ENCODE results near the gene LCE7A. TPM values are rescaled to one million over a fixed set of nuclear protein-coding genes. Genes with fewer than 3 reads are reported as not detected.

The LCE7A gene
- total RNA-seq, 2 experiments from 2014 or later, result not detected

- Mint-ChIP-seq H3K9me3 (no peaks in the 10 kb centered on the region), H3K27me3 (peaks cover 3% of the 10 kb centered on the region), H3K27ac (no peak overlapping the region), H3K36me3 (no peaks in the 10 kb centered on the region), H3K4me3 (no peak overlapping the region), H3K4me1 (no peaks in the 10 kb centered on the region)
- ATAC-seq (ENCODE audit: low read depth) (peak; percentile 61), DNase-seq (peak; percentile 38)
- POLR2A ChIA-PET, result no interaction called here
These were observed 10.1 kb downstream of the LCE7A start for GRCh38 chr1:152869808-152870419.

- POLR2A ChIA-PET, result no interaction called here
- ATAC-seq (ENCODE audit: low read depth), result no peak
These were observed 11.3 kb downstream of the LCE7A start for GRCh38 chr1:152870831-152871730.

GRCh38 chr1:152871731-152872126 is 11.9 kb downstream of the LCE7A start:
- no peak for DNase-seq
- H3K27ac Mint-ChIP-seq, result no peak overlapping the region
- H3K9me3 Mint-ChIP-seq, result no peaks in the 10 kb centered on the region
- no peak for ATAC-seq (ENCODE audit: low read depth)
- H3K36me3 Mint-ChIP-seq, result no peaks in the 10 kb centered on the region
- H3K27me3 Mint-ChIP-seq, result peaks cover 3% of the 10 kb centered on the region
- no peaks in the 10 kb centered on the region for H3K4me1 Mint-ChIP-seq
- POLR2A ChIA-PET, result no interaction called here
- no peak overlapping the region for H3K4me3 Mint-ChIP-seq

More at GRCh38 chr1:152870831-152871730, 11.3 kb downstream of the LCE7A start:
- Mint-ChIP-seq H3K9me3 (no peaks in the 10 kb centered on the region), H3K4me3 (no peak overlapping the region), H3K36me3 (no peaks in the 10 kb centered on the region), H3K4me1 (no peaks in the 10 kb centered on the region), H3K27ac (no peak overlapping the region), H3K27me3 (peaks cover 3% of the 10 kb centered on the region)
- no peak for DNase-seq

- POLR2A ChIA-PET, result no interaction called here
- ATAC-seq (ENCODE audit: low read depth) (no peak), DNase-seq (no peak)
- no peak overlapping the region for H3K4me3 Mint-ChIP-seq
- H3K9me3 Mint-ChIP-seq, result no peaks in the 10 kb centered on the region
- H3K4me1 Mint-ChIP-seq, result no peaks in the 10 kb centered on the region
- peaks cover 3% of the 10 kb centered on the region for H3K27me3 Mint-ChIP-seq
- no peak overlapping the region for H3K27ac Mint-ChIP-seq
- H3K36me3 Mint-ChIP-seq, result no peaks in the 10 kb centered on the region
These were observed 13.7 kb downstream of the LCE7A start for GRCh38 chr1:152873495-152873894.

GRCh38 chr1:152876827-152877226 is 17.0 kb downstream of the LCE7A start:
- no peaks in the 10 kb centered on the region for H3K9me3 Mint-ChIP-seq
- H3K4me3 Mint-ChIP-seq, result no peak overlapping the region
- peaks cover 3% of the 10 kb centered on the region for H3K27me3 Mint-ChIP-seq
- POLR2A ChIA-PET, result no interaction called here
- H3K36me3 Mint-ChIP-seq, result no peaks in the 10 kb centered on the region
- H3K27ac Mint-ChIP-seq, result no peak overlapping the region
- no peak for DNase-seq
- no peaks in the 10 kb centered on the region for H3K4me1 Mint-ChIP-seq
- no peak for ATAC-seq (ENCODE audit: low read depth)

GRCh38 chr1:152878042-152878441 is 18.2 kb downstream of the LCE7A start, which contains the start of gene SMCP:
Gene SMCP (plus strand): TSS chr1:152878322. CDS start chr1:152884423, 6,101 bp downstream.
- Mint-ChIP-seq H3K4me3 (no peak within 1 kb of the TSS), H3K27ac (no peak within 1 kb of the TSS), H3K9me3 (no peaks in the 10 kb centered on the region), H3K4me1 (no peaks in the 10 kb centered on the region), H3K36me3 (no peaks in the 10 kb centered on the region), H3K27me3 (peaks cover 3% of the 10 kb centered on the region)
- no peak for ATAC-seq (ENCODE audit: low read depth)
- POLR2A ChIA-PET, result no interaction called here
- no peak for DNase-seq

GRCh38 chr1:152879559-152880198 is 19.9 kb downstream of the LCE7A start:
- peaks cover under 1% of the 10 kb centered on the region for H3K27me3 Mint-ChIP-seq
- DNase-seq, result no peak
- no peak overlapping the region for H3K4me3 Mint-ChIP-seq
- no peak overlapping the region for H3K27ac Mint-ChIP-seq
- no peaks in the 10 kb centered on the region for H3K36me3 Mint-ChIP-seq
- no peaks in the 10 kb centered on the region for H3K4me1 Mint-ChIP-seq
- POLR2A ChIA-PET, result no interaction called here
- H3K9me3 Mint-ChIP-seq, result no peaks in the 10 kb centered on the region
- ATAC-seq (ENCODE audit: low read depth), result no peak

GRCh38 chr1:152880316-152880715 is 20.5 kb downstream of the LCE7A start:
- POLR2A ChIA-PET, result no interaction called here
- no peak overlapping the region for H3K27ac Mint-ChIP-seq
- no peaks in the 10 kb centered on the region for H3K9me3 Mint-ChIP-seq

GRCh38 chr1:152880907-152881306 is 21.1 kb downstream of the LCE7A start:
- H3K27ac Mint-ChIP-seq, result no peak overlapping the region
- no peak for DNase-seq
- no peaks in the 10 kb centered on the region for H3K4me1 Mint-ChIP-seq
- POLR2A ChIA-PET, result no interaction called here
- no peak for ATAC-seq (ENCODE audit: low read depth)
- H3K27me3 Mint-ChIP-seq, result no peaks in the 10 kb centered on the region
- H3K36me3 Mint-ChIP-seq, result no peaks in the 10 kb centered on the region
- no peaks in the 10 kb centered on the region for H3K9me3 Mint-ChIP-seq
- H3K4me3 Mint-ChIP-seq, result no peak overlapping the region

More at GRCh38 chr1:152880316-152880715, 20.5 kb downstream of the LCE7A start:
- Mint-ChIP-seq H3K36me3 (no peaks in the 10 kb centered on the region), H3K27me3 (no peaks in the 10 kb centered on the region), H3K4me1 (no peaks in the 10 kb centered on the region), H3K4me3 (no peak overlapping the region)
- ATAC-seq (ENCODE audit: low read depth), result no peak
- no peak for DNase-seq

GRCh38 chr1:152884085-152884484 is 24.3 kb downstream of the LCE7A start:
- no peak overlapping the region for H3K4me3 Mint-ChIP-seq
- no peak for ATAC-seq (ENCODE audit: low read depth)
- DNase-seq, result no peak
- no peaks in the 10 kb centered on the region for H3K36me3 Mint-ChIP-seq
- no peaks in the 10 kb centered on the region for H3K27me3 Mint-ChIP-seq
- H3K9me3 Mint-ChIP-seq, result no peaks in the 10 kb centered on the region
- H3K4me1 Mint-ChIP-seq, result no peaks in the 10 kb centered on the region
- H3K27ac Mint-ChIP-seq, result no peak overlapping the region
- POLR2A ChIA-PET, result no interaction called here

GRCh38 chr1:152884506-152884905 is 24.7 kb downstream of the LCE7A start:
- no peak overlapping the region for H3K4me3 Mint-ChIP-seq
- DNase-seq (no peak), ATAC-seq (ENCODE audit: low read depth) (no peak)
- POLR2A ChIA-PET, result no interaction called here
- H3K27me3 Mint-ChIP-seq, result no peaks in the 10 kb centered on the region
- no peaks in the 10 kb centered on the region for H3K4me1 Mint-ChIP-seq
- no peaks in the 10 kb centered on the region for H3K9me3 Mint-ChIP-seq
- H3K36me3 Mint-ChIP-seq, result no peaks in the 10 kb centered on the region
- no peak overlapping the region for H3K27ac Mint-ChIP-seq

- no peak overlapping the region for H3K27ac Mint-ChIP-seq
- POLR2A ChIA-PET, result no interaction called here
- no peaks in the 10 kb centered on the region for H3K27me3 Mint-ChIP-seq
- H3K9me3 Mint-ChIP-seq, result no peaks in the 10 kb centered on the region
- DNase-seq, result no peak
- no peaks in the 10 kb centered on the region for H3K4me1 Mint-ChIP-seq
- no peaks in the 10 kb centered on the region for H3K36me3 Mint-ChIP-seq
- no peak for ATAC-seq (ENCODE audit: low read depth)
- H3K4me3 Mint-ChIP-seq, result no peak overlapping the region
These were observed 25.3 kb downstream of the LCE7A start for GRCh38 chr1:152884966-152885624.

- POLR2A ChIA-PET, result no interaction called here
- no peaks in the 10 kb centered on the region for H3K9me3 Mint-ChIP-seq
- H3K27ac Mint-ChIP-seq, result no peak overlapping the region
- H3K4me1 Mint-ChIP-seq, result no peaks in the 10 kb centered on the region
- H3K27me3 Mint-ChIP-seq, result no peaks in the 10 kb centered on the region
- ATAC-seq (ENCODE audit: low read depth) (no peak), DNase-seq (no peak)
- H3K4me3 Mint-ChIP-seq, result no peak overlapping the region
- no peaks in the 10 kb centered on the region for H3K36me3 Mint-ChIP-seq
These were observed 26.3 kb downstream of the LCE7A start for GRCh38 chr1:152886085-152886484.
